GM19395 (cell line): ENCODE results near the gene PNMT.

Experiments used
- ATAC-seq: cut with Tn5 transposase; IDR thresholded peaks from one replicate; pipeline ENCODE4 v1.9.1; 2021; ENCODE audit warnings: mild to moderate bottlenecking, moderate library complexity; ENCODE audit not compliant: unreplicated experiment

The PNMT gene, protein sequence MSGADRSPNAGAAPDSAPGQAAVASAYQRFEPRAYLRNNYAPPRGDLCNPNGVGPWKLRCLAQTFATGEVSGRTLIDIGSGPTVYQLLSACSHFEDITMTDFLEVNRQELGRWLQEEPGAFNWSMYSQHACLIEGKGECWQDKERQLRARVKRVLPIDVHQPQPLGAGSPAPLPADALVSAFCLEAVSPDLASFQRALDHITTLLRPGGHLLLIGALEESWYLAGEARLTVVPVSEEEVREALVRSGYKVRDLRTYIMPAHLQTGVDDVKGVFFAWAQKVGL

DNA sequence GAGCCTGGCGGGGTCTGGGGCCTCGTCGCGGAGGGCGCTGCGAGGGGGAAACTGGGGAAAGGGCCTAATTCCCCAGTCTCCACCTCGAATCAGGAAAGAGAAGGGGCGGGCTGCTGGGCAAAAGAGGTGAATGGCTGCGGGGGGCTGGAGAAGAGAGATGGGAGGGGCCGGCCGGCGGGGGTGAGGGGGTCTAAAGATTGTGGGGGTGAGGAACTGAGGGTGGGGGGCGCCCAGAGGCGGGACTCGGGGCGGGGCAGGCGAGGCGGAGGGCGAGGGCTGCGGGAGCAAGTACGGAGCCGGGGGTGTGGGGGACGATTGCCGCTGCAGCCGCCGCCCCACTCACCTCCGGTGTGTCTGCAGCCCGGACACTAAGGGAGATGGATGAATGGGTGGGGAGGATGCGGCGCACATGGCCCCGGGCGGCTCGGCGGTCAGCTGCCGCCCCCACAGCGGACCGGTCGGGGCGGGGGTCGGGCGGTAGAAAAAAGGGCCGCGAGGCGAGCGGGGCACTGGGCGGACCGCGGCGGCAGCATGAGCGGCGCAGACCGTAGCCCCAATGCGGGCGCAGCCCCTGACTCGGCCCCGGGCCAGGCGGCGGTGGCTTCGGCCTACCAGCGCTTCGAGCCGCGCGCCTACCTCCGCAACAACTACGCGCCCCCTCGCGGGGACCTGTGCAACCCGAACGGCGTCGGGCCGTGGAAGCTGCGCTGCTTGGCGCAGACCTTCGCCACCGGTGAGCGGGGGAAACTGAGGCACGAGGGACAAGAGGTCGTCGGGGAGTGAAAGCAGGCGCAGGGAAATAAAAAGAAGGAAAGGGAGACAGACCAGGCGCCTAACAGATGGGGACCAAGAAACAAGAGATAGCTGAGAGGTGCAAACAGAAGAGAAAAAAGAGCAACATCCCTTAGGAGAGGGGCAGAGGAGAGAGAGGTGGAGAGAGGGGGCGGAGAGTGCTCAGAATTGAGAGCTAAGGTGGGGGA is at the start of gene PNMT:
TSS of gene PNMT (plus strand) at position 509 of the 980 bp plus-strand sequence. CDS start at position 532, 23 bp downstream.
- no peak for ATAC-seq

DNA sequence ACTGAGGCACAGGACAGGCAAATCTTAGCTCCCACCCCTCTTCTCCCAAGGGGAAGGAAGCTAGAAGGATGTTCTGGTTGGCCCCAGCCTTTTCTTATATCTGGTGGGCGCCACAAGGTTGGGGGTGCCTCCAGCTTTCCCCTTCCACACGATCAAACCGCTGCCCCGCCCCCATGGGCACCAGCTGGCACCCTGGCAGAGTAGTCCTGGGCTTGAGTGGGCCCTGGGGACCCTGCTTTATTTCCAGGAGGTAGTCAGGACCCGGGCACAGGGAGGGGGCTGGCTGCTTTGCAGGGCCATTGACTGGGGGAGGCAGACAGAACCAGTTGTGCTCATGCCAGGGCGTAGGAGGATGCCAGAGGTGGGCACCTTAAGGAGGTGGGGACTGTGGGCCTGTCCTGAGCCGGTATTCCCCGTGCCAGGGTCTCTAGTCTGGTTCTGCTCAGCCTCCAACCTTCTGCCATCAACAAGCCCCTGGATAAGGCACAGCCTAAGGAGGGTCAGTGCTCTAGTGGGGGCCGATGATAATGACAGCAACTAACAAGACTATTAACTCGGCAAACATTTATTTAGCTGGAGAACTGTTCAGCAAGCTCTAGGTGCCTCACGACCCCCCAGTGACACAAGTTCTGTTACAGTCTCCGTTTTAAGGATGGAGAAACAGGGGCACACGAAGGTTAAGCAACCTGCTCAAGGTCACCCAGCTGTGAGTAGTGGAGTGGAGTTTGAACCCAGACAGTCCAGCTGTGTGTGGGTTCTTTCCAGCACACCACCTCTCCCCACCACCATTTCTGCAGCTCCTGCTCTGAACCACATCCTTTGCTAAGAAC is 49.1 kb upstream of the PNMT start:
- no peak for ATAC-seq

DNA sequence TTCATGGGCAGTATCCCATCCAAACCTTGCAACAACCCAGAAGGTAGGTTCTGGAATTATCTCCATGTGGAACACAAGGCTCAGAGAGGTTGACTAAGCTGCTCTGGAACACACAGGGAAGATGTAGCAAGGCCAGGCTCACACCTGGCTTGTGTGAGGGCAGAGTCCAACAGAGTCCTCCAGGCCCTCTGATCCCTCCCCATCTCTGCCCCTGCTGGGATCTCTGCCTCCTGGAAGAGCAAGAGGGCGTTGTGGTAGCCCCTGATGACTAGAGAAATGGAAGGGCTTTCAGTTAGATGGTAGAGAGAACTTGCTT is 48.5 kb upstream of the PNMT start:
- ATAC-seq = no peak

DNA sequence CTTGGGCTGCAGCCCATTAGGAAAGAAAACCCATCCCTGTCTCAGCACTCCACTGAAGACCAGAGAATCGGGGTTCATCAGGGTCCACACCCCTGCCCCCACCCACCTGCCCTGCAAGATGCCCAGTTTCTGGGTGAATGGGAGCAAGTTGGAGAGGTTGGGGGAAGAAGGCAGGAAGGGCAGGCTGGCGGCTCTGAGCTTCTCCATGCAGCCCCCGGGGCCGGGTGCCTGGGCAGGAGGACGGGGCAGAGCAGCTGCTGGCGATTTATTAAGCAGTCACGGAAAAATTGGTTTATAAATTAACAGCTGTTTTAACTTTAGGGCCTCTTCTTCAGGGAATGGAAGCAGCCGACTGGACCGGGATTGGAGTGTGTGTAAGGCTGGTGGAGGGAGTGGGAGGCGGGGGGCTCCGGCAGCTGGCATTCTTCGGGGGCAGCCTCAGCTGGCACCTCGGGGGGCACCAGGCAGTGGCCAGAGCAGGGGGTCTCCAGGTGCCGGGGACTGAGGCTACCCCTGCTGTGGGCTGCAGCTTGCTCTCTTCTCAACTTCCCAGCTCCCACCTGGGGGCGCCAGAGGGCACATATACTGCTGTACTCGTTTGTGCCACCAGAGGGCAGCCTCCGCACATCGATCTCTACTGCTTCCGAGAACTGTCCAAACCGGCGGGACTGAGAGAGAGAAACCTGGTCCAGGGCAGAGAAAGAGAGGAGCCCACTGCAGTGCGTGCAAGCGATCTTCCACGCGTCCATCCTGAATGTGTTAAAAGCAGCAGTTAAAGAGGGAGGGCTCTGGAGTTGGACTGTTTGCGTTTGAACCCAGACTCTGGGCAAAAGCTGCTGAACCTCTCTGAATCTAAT is 46.5 kb upstream of the PNMT start:
- ATAC-seq = peak; percentile 58

DNA sequence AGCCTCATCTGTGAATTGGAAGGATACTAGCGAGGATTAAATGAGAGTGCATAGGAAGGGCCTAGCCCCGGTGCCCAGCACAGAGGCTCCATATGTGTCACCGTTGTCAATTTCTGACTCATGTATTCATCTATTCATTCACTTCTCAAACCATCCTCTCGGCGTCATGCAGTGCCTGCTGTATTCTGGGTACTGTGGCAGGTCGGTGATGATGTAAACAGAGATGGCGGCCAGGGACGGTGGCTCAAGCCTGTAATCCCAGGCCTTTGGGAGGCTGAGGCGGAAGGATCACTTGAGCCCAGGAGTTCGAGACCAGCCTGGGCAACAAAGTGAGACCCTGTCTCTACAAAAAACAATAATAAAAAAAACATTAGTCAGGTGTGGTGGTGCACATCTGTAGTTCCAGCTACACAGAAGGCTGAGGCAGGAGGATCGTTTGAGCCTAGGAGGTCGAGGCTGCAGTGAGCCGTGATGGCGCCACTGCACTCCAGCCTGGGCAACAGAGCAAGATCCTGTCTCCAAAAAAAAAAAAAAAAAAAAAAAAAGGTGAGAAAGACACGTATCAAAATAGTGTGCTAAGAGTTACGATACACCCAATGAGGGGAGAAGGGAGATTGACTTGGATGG is 45.8 kb upstream of the PNMT start:
- ATAC-seq = peak; percentile 29

DNA sequence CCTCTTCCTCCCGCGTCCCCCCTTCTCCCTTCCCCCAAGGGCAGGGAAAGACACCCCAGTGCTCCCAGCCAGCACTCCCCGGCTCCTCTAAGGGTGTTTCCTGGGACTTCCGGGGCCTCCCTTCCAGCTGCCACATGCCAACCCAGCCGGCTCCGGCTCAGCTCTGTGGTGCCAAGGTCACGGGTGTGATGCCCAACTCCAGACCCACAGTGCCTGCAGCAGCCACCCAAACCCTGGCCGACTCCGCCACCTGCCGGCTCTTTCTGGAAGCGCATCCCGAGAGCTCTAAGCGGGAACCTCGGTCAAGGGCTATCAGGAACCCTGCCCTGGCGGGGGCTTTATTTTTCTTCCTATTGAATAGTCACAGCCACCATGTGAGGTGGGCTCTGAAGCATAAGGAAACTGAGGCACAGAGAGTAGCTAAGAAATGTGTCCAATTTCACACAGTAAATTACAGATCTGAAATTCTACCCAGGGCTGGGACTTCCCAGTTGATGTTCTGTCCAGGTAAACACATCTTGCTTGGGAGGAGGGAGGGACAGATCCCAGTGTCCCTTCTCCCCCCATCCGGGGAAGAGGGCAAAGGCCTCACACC is 44.8 kb upstream of the PNMT start:
- no peak for ATAC-seq

DNA sequence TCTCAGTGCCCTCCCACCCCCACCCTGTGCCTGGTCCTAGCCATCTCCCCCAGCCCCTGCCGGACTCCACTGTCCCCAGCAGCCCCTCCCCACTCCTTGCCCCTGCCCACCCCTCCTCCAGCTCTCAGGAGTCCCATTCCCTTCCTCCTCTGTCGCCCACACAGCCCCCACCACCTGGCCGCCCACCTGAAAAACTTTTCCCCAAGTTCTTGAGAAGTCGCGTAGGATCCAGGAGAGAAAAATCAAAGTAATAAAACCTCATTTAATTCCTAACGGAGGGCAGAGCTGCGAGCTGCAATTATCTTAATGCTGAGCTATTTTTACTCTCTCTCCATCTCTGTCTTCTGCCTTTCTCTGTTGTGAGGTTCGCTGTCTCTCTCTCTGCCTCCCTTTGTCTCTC is 43.9 kb upstream of the PNMT start:
- no peak for ATAC-seq

DNA sequence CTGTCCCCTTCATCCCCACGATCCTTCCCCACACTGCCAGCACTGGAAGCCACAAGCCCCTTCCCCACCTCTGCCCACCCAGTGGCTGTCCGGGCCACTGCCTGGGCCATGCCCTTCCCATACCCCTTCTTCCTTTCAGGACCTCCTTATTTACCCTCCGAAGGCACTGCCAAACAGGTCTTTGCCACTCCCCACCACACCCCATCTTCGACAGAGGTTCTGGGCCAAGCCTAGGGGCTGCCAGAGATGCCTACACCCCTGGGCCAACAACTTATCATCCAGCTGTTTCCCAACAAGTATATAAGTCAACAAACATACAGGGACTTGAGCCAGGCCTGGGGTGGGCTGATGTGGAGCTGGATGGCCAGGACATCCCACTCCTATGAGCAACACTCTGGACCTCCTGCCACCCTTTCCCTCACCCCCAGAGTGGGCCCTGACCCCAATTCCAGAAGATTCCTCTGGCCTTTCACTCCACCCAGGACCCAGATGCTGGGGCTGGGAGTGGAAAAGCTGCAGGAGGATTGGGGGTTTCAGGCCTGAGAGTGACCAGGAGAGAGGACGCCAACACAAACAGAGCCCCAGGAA is 43.0 kb upstream of the PNMT start:
- no peak for ATAC-seq

DNA sequence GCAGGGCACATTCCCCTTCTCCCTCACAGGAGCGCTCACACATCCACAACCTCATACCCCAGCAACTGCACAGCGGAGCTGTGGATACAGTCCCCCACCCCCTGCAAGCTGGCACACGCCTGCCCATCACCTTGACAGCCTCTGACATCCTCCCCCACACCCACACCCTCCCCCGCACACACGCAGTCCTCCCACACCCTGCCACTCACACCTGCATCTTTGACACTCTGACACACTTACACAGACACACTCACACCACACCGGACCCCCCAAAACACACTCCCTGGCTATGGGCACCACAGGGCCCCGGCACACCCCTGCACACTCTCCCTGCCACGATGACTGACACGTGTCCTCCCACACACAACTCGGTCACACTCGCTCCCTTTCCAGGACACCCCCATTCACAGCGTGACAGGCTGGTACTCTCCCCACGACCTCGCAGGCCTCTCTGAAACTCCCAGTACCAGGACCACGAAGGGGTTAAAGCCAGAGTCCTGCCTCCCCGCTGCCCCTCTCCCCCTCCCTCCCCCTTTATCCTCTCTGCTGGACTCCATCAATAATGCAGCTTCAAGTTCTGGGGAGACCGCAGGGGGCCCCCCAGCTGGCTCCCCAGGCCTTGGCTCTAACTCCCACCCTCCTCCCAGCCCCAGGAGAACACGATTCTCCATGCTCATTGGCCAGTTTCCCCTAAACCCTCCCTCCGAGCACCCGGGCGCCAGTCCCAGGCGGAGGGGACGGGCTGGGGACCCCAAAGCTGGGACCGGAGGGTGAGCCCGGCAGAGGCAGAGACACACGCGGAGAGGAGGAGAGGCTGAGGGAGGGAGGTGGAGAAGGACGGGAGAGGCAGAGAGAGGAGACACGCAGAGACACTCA is 41.8 kb upstream of the PNMT start, which contains the start of gene PPP1R1B:
TSS of gene PPP1R1B (plus strand) at position 782 of the 876 bp plus-strand sequence. CDS start 441 bp downstream, outside the sequence.
- no peak for ATAC-seq

DNA sequence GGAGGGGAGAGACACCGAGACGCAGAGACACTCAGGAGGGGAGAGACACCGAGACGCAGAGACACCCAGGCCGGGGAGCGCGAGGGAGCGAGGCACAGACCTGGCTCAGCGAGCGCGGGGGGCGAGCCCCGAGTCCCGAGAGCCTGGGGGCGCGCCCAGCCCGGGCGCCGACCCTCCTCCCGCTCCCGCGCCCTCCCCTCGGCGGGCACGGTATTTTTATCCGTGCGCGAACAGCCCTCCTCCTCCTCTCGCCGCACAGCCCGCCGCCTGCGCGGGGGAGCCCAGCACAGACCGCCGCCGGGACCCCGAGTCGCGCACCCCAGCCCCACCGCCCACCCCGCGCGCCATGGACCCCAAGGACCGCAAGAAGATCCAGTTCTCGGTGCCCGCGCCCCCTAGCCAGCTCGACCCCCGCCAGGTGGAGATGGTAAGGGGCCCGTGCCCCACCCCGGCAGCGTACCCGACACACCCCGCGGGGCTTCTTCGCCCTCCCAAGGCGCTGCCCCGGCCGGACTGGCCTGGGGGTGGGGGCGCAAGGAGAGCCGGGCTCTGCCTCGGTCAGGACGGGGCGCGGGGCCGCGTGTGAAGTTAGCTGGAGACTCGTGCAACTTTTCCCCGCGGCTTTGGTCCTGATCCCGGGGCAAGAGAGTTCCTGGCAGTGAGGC is 41.1 kb upstream of the PNMT start:
- no peak for ATAC-seq

DNA sequence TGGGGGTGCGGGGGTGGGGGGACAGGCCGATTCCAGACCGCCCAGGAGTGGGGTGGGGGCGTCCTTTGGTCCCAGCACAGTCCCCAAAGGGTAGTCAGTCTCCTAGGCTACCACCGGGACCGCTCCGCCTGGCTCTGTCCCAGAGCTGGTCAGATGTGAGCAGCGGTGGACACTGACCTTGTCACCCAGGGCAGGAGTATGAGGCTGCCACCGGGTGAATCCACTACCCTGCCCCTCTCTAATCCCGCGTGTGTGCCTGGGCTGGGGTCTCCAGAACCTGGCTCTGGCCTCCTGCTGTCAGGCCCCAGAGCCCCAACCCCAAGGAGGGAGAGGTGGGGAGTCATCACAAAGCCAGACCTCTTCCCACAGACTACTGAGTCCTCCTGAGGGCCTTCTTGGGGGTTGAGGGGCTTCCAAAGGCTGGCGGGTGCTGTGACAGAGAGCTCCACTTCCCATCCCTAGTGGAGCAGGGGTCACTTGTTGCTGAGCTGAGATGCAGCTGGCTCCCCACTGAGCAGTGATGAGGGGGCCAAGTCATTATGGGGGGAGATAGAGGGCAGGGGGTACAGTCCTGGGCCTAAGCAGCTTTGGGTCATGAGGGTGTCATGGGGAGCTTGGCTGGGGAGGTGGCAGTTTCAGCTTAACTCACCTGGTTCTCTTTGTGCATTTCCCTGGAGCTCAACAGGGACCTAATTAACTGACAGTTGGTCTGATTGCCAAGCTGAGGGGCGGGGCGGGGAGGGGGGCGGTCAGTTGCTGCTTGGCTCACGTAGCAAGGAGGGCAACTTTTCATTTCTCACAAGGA is 40.3 kb upstream of the PNMT start:
- no peak for ATAC-seq

DNA sequence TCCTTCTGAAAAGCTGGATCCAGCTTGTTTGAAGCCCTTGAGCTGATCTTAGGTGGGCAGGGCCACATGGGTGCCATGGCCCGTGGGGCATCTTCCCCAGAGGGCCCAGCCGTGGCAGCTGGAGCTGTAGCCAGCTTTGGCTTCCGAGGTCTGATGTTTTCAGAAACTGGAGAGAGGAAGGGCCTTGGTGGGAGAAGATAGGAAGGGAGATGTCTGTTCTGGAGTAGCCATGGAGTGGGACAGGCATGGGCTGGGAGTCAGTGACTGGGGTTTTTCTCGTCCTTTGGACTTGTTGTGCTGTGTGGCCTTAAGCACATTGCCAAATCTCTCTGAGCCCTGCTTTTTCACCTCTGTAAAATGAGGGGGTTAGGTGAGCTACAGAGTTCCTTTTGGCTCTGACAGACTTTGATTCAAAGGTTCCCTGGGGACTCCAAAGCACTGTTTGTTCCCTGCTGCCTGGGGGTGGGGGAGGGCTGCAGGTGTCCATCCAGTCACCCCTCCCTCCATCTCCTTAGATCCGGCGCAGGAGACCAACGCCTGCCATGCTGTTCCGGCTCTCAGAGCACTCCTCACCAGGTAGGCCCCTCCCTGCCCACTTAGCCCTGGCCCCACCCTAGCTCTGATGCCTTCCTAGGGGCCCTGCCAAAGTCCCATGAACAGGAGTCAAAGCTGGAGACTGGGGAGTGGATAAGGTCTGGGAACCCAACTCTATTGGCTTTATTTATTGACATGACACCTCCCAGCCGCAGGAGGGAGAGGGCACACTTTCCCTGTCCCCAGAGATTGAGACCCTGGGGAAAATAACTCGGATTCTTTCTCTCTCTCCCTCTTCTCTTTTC is 39.4 kb upstream of the PNMT start:
- ATAC-seq = no peak

DNA sequence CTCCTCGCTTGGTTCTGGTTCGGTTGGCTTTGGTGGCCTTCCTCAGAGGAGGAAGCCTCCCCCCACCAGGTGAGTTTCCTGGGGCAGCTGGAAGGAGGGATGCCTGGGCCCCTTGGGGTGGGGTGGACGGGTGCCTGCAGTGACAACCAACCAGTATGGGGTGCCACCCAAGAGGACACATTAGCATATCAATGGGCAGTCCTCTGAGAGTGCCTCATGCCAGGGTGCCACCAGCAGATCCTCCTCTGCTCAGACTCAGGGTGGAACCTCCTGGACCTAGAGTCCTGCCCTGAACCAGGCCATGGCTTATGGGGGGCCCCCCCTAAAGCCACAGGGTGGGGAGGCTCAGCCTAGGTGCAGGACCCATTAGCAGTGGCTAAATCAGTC is 38.8 kb upstream of the PNMT start:
- no peak for ATAC-seq

DNA sequence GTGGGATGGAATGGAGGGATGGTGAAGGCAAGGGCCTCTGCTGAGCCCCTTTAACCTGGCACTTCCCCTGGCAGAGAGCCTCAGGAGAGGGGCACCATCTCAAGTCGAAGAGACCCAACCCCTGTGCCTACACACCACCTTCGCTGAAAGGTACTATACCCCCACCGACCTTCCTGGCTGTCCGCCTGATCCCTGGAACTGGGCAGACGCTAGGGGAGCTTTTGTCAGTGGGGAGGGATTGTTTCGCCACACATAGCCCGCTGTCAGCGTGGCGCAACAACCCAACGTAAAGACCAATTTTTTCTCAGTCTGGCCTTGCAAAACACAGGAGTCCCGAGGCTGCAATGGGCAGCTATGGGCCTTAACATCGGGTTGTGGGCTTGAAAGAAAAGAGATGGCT is 38.4 kb upstream of the PNMT start:
- ATAC-seq = no peak

DNA sequence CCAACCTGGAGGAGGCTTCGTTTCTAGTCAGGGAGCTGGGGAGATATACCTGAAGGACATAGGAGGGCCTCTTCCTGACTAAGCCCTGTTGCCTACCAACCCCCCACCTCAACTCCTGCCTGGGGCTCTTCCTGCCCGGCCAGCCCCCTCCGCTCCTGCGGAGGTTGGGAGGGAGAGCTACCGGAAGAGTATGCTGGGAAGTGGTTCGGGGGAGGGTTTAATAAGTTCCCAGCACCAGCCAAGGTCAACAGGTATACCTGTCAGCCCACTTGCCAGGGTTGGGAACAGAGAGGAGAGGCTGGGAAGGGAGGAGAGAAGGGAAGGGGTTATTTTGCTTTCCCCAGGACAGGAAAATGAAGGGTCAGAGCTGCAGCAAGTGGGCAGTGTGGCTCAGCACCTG is 36.9 kb upstream of the PNMT start:
- ATAC-seq = no peak
